ENCODE results near the gene PAX5.

PAX5 gene

GRCh38 chr9:36834736-36835135, 199.3 kb downstream of the PAX5 start:
- TF ChIP-seq REST (IDR thresholded peaks at IDR 0.05; ENCODE audit: insufficient read depth in 1 of 2, low read depth in 2 of 2, low read length in 2 of 2) (no peak), TAF1 (IDR thresholded peaks at IDR 0.05; ENCODE audit: borderline replicate concordance, insufficient read depth, low read length) (no peak), FOXP2 (optimal IDR thresholded peaks at IDR 0.05; ENCODE audit: borderline replicate concordance, extremely low read depth, extremely low read length, insufficient read depth) (no peak), POLR2AphosphoS5 (IDR thresholded peaks at IDR 0.05; ENCODE audit: low read depth, low read length) (no peak), SIN3A (IDR thresholded peaks at IDR 0.05; ENCODE audit: borderline replicate concordance, insufficient read depth, low read length) (no peak)

- no peak for TF ChIP-seq REST (IDR thresholded peaks at IDR 0.05; ENCODE audit: insufficient read depth in 1 of 2, low read depth in 2 of 2, low read length in 2 of 2)
- no peak for TF ChIP-seq TAF1 (IDR thresholded peaks at IDR 0.05; ENCODE audit: borderline replicate concordance, insufficient read depth, low read length)
- TF ChIP-seq SIN3A (IDR thresholded peaks at IDR 0.05; ENCODE audit: borderline replicate concordance, insufficient read depth, low read length), result no peak
- no peak for TF ChIP-seq FOXP2 (optimal IDR thresholded peaks at IDR 0.05; ENCODE audit: borderline replicate concordance, extremely low read depth, extremely low read length, insufficient read depth)
- no peak for TF ChIP-seq POLR2AphosphoS5 (IDR thresholded peaks at IDR 0.05; ENCODE audit: low read depth, low read length)
Measured at GRCh38 chr9:36833954-36834353, 200.1 kb downstream of the PAX5 start.

GRCh38 chr9:36832164-36832795, 201.8 kb downstream of the PAX5 start:
- TF ChIP-seq POLR2AphosphoS5 (IDR thresholded peaks at IDR 0.05; ENCODE audit: low read depth, low read length) (no peak), FOXP2 (optimal IDR thresholded peaks at IDR 0.05; ENCODE audit: borderline replicate concordance, extremely low read depth, extremely low read length, insufficient read depth) (no peak), SIN3A (IDR thresholded peaks at IDR 0.05; ENCODE audit: borderline replicate concordance, insufficient read depth, low read length) (no peak), TAF1 (IDR thresholded peaks at IDR 0.05; ENCODE audit: borderline replicate concordance, insufficient read depth, low read length) (no peak), REST (IDR thresholded peaks at IDR 0.05; ENCODE audit: insufficient read depth in 1 of 2, low read depth in 2 of 2, low read length in 2 of 2) (no peak)

GRCh38 chr9:36831381-36832161, 202.5 kb downstream of the PAX5 start:
- TF ChIP-seq TAF1 (IDR thresholded peaks at IDR 0.05; ENCODE audit: borderline replicate concordance, insufficient read depth, low read length) (no peak), SIN3A (IDR thresholded peaks at IDR 0.05; ENCODE audit: borderline replicate concordance, insufficient read depth, low read length) (no peak), REST (IDR thresholded peaks at IDR 0.05; ENCODE audit: insufficient read depth in 1 of 2, low read depth in 2 of 2, low read length in 2 of 2) (no peak), POLR2AphosphoS5 (IDR thresholded peaks at IDR 0.05; ENCODE audit: low read depth, low read length) (no peak), FOXP2 (optimal IDR thresholded peaks at IDR 0.05; ENCODE audit: borderline replicate concordance, extremely low read depth, extremely low read length, insufficient read depth) (no peak)

All from PFSK-1 (cell line).